CD4-positive, alpha-beta memory T cell (primary cell): ENCODE measurements around the gene CISTR. TPM values are rescaled to one million over a fixed set of nuclear protein-coding genes. Genes with fewer than 3 reads are reported as not detected.
"Not testable (repeated sequence)": the region's sequence is repeated elsewhere in the genome, so short reads cannot be mapped to it uniquely, and the experiment has no call there.

Experiments
- CTCF ChIA-PET: fragments of 350-600 bp; sonication (Branson Sonifier 250); formaldehyde crosslinking; loops from one replicate; lab custom pipeline; 2021; ENCODE audit warnings: inconsistent platforms; ENCODE audit not compliant: partially characterized antibody; lab: Charles Lee
- POLR2A ChIA-PET: fragments of 350-600 bp; sonication (Branson Sonifier 250); formaldehyde crosslinking; loops from one replicate; lab custom pipeline; 2021; ENCODE audit not compliant: partially characterized antibody; lab: Charles Lee
- DNase-seq, 5 donors: peaks; one replicate each; pipeline versions ENCODE4 v3.0.0 to v3.0.0-alpha.2; 2020 to 2022; ENCODE audit warnings: mixed read lengths in 1 of 5
- H3K27ac ChIP-seq: one replicate; pipeline ENCODE4 v1.7.0; 2013; ENCODE audit warnings: low read depth, low read length
- H3K27me3 ChIP-seq: 2 replicates; pipeline ENCODE4 v1.7.0; 2013; ENCODE audit warnings: mild to moderate bottlenecking, low read length, moderate library complexity; ENCODE audit not compliant: insufficient read depth
- H3K36me3 ChIP-seq: 2 replicates; pipeline ENCODE4 v1.7.0; 2013; ENCODE audit warnings: mild to moderate bottlenecking, low read length, moderate library complexity; ENCODE audit not compliant: insufficient read depth
- H3K4me1 ChIP-seq: 2 replicates; pipeline ENCODE4 v1.7.0; 2013; ENCODE audit warnings: mild to moderate bottlenecking, low read length, moderate library complexity; ENCODE audit not compliant: insufficient read depth
- H3K4me3 ChIP-seq, 2 donors: one replicate each; pipeline ENCODE4 v1.7.0; 2013; ENCODE audit warnings: low read length in 2 of 2, mild to moderate bottlenecking in 1 of 2
- H3K9me3 ChIP-seq, 2 donors: one replicate each; pipeline ENCODE4 v1.7.0; 2013; ENCODE audit warnings: low read length in 2 of 2, control low read depth in 1 of 2; ENCODE audit not compliant: control insufficient read depth in 1 of 2
- H3K27ac Mint-ChIP-seq, 7 donors: one replicate each; pipeline ENCODE4 v1.8.0; 2020 to 2021; ENCODE audit warnings: mixed read lengths in 7 of 7, mild to moderate bottlenecking in 6 of 7, inconsistent platforms in 3 of 7, moderate library complexity in 3 of 7
- H3K27me3 Mint-ChIP-seq, 2 donors: one replicate each; pipeline ENCODE4 v1.8.0; 2020 to 2021; ENCODE audit warnings: mixed read lengths in 2 of 2
- H3K36me3 Mint-ChIP-seq, 2 donors: one replicate each; pipeline ENCODE4 v1.8.0; 2020 to 2021; ENCODE audit warnings: mixed read lengths in 2 of 2, inconsistent platforms in 1 of 2, mild to moderate bottlenecking in 1 of 2
- H3K4me1 Mint-ChIP-seq, 4 donors: one replicate each; pipeline ENCODE4 v1.8.0; 2020 to 2021; ENCODE audit warnings: mixed read lengths in 4 of 4, mild to moderate bottlenecking in 1 of 4
- H3K4me3 Mint-ChIP-seq, 8 donors: one replicate each; pipeline ENCODE4 v1.8.0; 2020 to 2021; ENCODE audit warnings: mixed read lengths in 8 of 8, mild to moderate bottlenecking in 7 of 8, moderate library complexity in 6 of 8, inconsistent platforms in 3 of 8
- H3K9me3 Mint-ChIP-seq, 8 donors: one replicate each; pipeline ENCODE4 v1.8.0; 2020 to 2021; ENCODE audit warnings: mixed read lengths in 8 of 8, mild to moderate bottlenecking in 5 of 8, inconsistent platforms in 3 of 8, moderate library complexity in 1 of 8
- intact Hi-C: fragments of 100-400 bp; cut with micrococcal nuclease; formaldehyde crosslinking; loops from one replicate; pipeline ENCODE4 v1.15.1; 2023
- polyA plus RNA-seq, 2 donors: library from polyadenylated mRNA; unstranded; fragments of 300-500 nt; fragmentation: Illumina TruSeq; gene quantifications; one replicate each; pipeline ENCODE4 v1.2.3, GENCODE V29; 2021
- total RNA-seq, 2 experiments: library from RNA; stranded (reverse); gene quantifications; one replicate each; pipeline ENCODE4 v1.2.3, GENCODE V29; 2021

Gene CISTR
- total and polyA plus RNA-seq, 4 experiments from 2014 or later, result not detected

DNA sequence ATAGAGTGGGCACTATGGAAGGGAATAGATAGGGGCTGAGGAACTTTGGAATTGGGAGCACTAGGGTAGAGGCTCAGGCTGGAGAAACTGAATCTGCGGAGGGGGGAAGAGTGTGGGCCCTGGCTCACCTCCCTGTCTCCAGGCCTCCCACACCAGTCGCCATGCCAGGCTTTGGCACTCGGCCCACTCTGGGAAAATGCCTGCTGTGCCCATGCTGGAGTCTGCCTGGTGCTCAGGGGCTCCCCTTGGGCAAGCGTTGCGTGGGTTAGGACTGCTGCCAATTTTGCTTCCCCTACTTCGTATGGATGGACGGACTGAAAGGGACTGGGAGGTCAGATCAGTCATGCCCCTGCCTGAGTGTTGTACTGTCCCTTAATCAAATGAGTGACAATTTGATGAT is 34.6 kb upstream of the CISTR start:
- H3K36me3 ChIP-seq, result no peaks in the 10 kb centered on the region
- Mint-ChIP-seq H3K9me3 (no peaks in the 10 kb centered on the region), H3K4me3 (no peak overlapping the region), H3K27ac (no peak overlapping the region), H3K4me1 (no peaks in the 10 kb centered on the region), H3K27me3 (peaks cover 29 to 39% of the 10 kb centered on the region in 2 donors), H3K36me3 (no peaks in the 10 kb centered on the region)
- no peak for DNase-seq
- H3K27me3 ChIP-seq, result peaks cover 11% of the 10 kb centered on the region
- H3K4me3 ChIP-seq, result no peak overlapping the region
- intact Hi-C loops, result no loop called here
- ChIA-PET CTCF (no interaction called here), POLR2A (no interaction called here)
- H3K27ac ChIP-seq, result no peak overlapping the region
- no peaks in the 10 kb centered on the region for H3K9me3 ChIP-seq
- no peaks in the 10 kb centered on the region for H3K4me1 ChIP-seq

DNA sequence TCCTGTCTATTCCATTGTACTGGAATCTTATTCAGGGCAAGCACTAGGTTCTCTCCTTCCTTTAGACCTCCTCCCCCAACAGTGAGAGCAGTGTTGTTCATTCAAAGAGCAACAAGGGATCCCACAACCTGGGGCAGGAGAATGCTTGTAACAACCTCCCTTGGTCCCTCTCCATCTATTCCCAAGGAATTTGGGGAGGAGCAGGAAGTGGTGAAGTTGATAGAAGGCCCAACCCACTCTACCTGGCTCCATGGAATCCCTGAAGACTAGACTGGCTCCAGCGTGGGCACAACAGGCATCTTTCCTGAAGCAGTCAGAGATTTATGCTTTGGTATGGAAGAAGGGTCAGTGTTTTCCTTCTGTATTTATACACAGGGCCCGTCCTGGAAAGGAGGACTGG is 33.4 kb upstream of the CISTR start:
- no peak overlapping the region for H3K4me3 ChIP-seq
- POLR2A ChIA-PET, result no interaction called here
- H3K9me3 ChIP-seq, result no peaks in the 10 kb centered on the region
- no peaks in the 10 kb centered on the region for H3K9me3 Mint-ChIP-seq
- H3K36me3 ChIP-seq, result no peaks in the 10 kb centered on the region
- H3K27ac ChIP-seq, result no peak overlapping the region
- H3K27me3 Mint-ChIP-seq, result peaks cover 37 to 48% of the 10 kb centered on the region in 2 donors
- no peaks in the 10 kb centered on the region for H3K4me1 Mint-ChIP-seq
- no peak for DNase-seq
- CTCF ChIA-PET, result no interaction called here
- no peak overlapping the region for H3K27ac Mint-ChIP-seq
- no peaks in the 10 kb centered on the region for H3K36me3 Mint-ChIP-seq
- intact Hi-C loops, result no loop called here
- H3K4me3 Mint-ChIP-seq, result no peak overlapping the region
- peaks cover 11% of the 10 kb centered on the region for H3K27me3 ChIP-seq
- H3K4me1 ChIP-seq, result no peaks in the 10 kb centered on the region

- H3K27ac Mint-ChIP-seq, result no peak overlapping the region
- peaks cover 38 to 53% of the 10 kb centered on the region in 2 donors for H3K27me3 Mint-ChIP-seq
- H3K4me1 ChIP-seq, result no peaks in the 10 kb centered on the region
- ChIA-PET CTCF (interaction anchor here (1.1 to 1.5 kb wide), 3 partner anchors 9 to 36 kb away, joined by 3 read pairs; no protein-coding TSS in a partner anchor), POLR2A (no interaction called here)
- H3K4me3 Mint-ChIP-seq, result no peak overlapping the region
- intact Hi-C loops, result no loop called here
- H3K9me3 Mint-ChIP-seq, result no peaks in the 10 kb centered on the region
- H3K36me3 Mint-ChIP-seq, result no peaks in the 10 kb centered on the region
- H3K4me3 ChIP-seq, result no peak overlapping the region
- no peaks in the 10 kb centered on the region for H3K4me1 Mint-ChIP-seq
- no peaks in the 10 kb centered on the region for H3K36me3 ChIP-seq
- no peak overlapping the region for H3K27ac ChIP-seq
- no peak for DNase-seq
- no peaks in the 10 kb centered on the region for H3K9me3 ChIP-seq
- peaks cover 11% of the 10 kb centered on the region for H3K27me3 ChIP-seq
These were observed 30.4 kb upstream of the CISTR start for GRCh38 chr12:53782093-53782703.

DNA sequence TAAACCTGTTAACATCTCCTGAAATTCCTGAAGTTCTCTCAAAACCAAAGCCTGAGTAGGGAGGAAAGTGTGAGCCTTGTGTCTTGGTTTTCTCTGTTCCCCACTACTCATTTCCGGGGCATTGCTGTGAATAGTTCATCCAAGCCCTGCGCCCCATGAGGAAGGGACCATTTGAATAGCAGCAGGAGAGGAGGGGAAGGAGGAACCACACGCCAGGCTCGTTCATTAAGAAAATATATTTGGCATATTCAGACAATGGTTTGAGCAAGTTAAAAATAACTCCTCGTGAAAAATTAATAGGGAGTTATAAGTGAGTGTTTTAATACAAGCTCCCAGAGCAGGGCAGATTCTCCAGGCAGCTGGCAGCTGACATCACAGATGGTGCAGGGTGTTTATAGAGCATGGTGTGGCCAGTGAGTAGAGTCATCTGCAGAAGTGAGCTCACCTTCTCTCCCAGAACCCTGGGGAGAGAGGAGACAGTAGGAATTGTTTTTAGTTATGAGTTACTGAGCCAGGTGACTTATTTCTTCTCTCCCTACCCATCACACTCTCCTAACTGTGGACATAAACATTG is 29.5 kb upstream of the CISTR start:
- no peak overlapping the region for H3K4me3 ChIP-seq
- H3K27me3 Mint-ChIP-seq, result peaks cover 34 to 55% of the 10 kb centered on the region in 2 donors
- no peaks in the 10 kb centered on the region for H3K4me1 ChIP-seq
- H3K27ac Mint-ChIP-seq, result no peak overlapping the region
- H3K9me3 ChIP-seq, result no peaks in the 10 kb centered on the region
- no peak overlapping the region for H3K4me3 Mint-ChIP-seq
- no peaks in the 10 kb centered on the region for H3K36me3 ChIP-seq
- H3K4me1 Mint-ChIP-seq, result no peaks in the 10 kb centered on the region
- POLR2A ChIA-PET, result no interaction called here
- no peak for DNase-seq
- CTCF ChIA-PET, result interaction anchor here (1.1 to 1.5 kb wide), 3 partner anchors 10 to 35 kb away, joined by 3 read pairs; no protein-coding TSS in a partner anchor
- H3K27ac ChIP-seq, result no peak overlapping the region
- intact Hi-C loops, result no loop called here
- H3K36me3 Mint-ChIP-seq, result no peaks in the 10 kb centered on the region
- H3K27me3 ChIP-seq, result peaks cover 7% of the 10 kb centered on the region
- no peaks in the 10 kb centered on the region for H3K9me3 Mint-ChIP-seq

DNA sequence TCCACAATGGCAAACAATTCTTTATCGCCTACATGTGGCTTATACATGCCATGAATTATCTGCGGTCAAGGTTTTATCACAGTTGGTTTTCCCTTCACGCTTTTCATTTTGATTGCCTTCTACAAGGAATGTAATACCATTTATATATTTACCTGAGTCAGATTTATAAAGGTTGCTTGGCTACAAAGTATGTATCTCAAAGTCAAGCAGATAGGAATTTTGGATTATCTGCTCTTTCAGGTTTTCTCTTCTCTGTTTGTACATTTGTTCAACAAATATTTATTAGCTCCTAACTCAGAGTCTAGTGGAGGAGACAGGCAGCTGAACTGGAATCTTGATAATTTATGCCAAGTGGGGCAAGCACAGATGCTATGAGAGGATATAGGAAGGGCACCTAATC is 28.5 kb upstream of the CISTR start:
- H3K4me1 ChIP-seq, result no peaks in the 10 kb centered on the region
- H3K9me3 Mint-ChIP-seq, result no peaks in the 10 kb centered on the region
- no peaks in the 10 kb centered on the region for H3K9me3 ChIP-seq
- ChIA-PET CTCF (interaction anchor here (1.7 kb wide), 1 partner anchor 78 kb away, joined by 3 read pairs; no protein-coding TSS in a partner anchor), POLR2A (no interaction called here)
- H3K27me3 ChIP-seq, result peaks cover 7% of the 10 kb centered on the region
- H3K27ac Mint-ChIP-seq, result no peak overlapping the region
- no peaks in the 10 kb centered on the region for H3K4me1 Mint-ChIP-seq
- H3K27me3 Mint-ChIP-seq, result peaks cover 34 to 54% of the 10 kb centered on the region in 2 donors
- H3K36me3 ChIP-seq, result no peaks in the 10 kb centered on the region
- H3K27ac ChIP-seq, result no peak overlapping the region
- intact Hi-C loops, result no loop called here
- H3K4me3 Mint-ChIP-seq, result no peak overlapping the region
- H3K4me3 ChIP-seq, result no peak overlapping the region
- no peaks in the 10 kb centered on the region for H3K36me3 Mint-ChIP-seq
- DNase-seq, result no peak

DNA sequence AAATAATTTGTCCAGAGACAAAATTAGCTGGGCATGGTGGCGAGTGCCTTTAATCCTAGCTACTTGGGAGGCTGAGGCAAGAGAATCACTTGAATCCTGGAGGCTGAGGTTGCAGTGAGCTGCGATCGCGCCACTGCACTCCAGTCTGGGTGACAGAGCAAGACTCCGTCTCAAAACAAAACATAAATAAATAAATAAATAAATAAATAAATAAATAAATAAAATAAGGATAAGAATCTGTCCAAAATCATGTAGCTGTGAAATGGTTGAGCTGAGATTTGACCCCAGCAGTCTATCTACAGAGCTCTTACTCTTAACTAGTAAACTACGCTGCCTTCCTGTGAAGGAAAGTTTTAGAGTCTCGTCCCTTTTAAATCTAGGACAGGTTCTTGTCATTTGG is 27.9 kb upstream of the CISTR start:
- H3K36me3 Mint-ChIP-seq, H3K4me3 Mint-ChIP-seq, H3K4me1 Mint-ChIP-seq, H3K4me3 ChIP-seq, H3K9me3 ChIP-seq, DNase-seq, H3K27ac ChIP-seq, POLR2A ChIA-PET, H3K27me3 ChIP-seq, H3K4me1 ChIP-seq, intact Hi-C loops, H3K27ac Mint-ChIP-seq, H3K36me3 ChIP-seq, H3K9me3 Mint-ChIP-seq: not testable (repeated sequence)
- CTCF ChIA-PET, result interaction anchor here (1.7 kb wide), 1 partner anchor 77 kb away, joined by 3 read pairs; no protein-coding TSS in a partner anchor
- peaks cover 30 to 51% of the 10 kb centered on the region in 2 donors for H3K27me3 Mint-ChIP-seq

DNA sequence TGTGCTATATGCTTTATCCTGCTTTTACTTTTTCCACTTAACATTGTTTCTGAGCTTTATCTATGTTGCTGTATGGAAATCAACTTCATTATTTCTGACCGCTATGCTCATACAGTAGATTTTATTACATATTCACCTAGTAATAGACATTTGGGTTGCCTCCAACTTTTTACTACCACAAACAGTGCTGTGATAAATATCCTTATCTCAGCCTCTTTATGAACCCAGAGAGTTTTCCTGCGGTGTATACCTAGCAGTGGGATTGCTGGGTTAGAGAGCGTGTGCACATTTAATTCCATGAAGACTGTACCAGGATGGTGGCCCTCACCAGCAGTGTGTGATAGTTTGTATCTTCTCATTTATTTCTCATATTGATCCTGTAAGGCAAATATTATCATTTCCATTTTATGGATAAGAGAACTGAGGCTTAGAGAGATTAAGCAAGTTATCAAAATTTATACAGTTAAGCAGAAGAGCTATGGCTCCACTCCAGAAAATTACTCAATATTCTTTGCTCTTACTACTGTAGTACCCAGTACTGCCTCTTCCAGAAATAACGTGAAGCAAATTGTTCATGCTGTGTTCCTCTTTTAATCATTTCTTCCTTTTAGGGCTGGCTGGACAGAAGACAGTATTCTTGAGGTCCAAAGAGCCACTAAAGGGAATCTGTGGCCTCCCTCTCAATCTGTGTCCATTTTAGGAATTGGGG is 26.3 kb upstream of the CISTR start:
- no peak overlapping the region for H3K27ac Mint-ChIP-seq
- DNase-seq, result no peak
- H3K4me3 Mint-ChIP-seq, result no peak overlapping the region
- no peaks in the 10 kb centered on the region for H3K9me3 Mint-ChIP-seq
- intact Hi-C loops, result no loop called here
- H3K4me1 ChIP-seq, result no peaks in the 10 kb centered on the region
- H3K4me1 Mint-ChIP-seq, result no peaks in the 10 kb centered on the region
- peaks cover 28 to 48% of the 10 kb centered on the region in 2 donors for H3K27me3 Mint-ChIP-seq
- H3K9me3 ChIP-seq, result no peaks in the 10 kb centered on the region
- no peaks in the 10 kb centered on the region for H3K36me3 ChIP-seq
- H3K36me3 Mint-ChIP-seq, result no peaks in the 10 kb centered on the region
- ChIA-PET CTCF (no interaction called here), POLR2A (no interaction called here)
- H3K4me3 ChIP-seq, result no peak overlapping the region
- H3K27ac ChIP-seq, result no peak overlapping the region
- H3K27me3 ChIP-seq, result no peaks in the 10 kb centered on the region
